ENCODE results near the gene TSPAN5.
A peak's percentile ranks its signal among the peaks of the same experiment; 100 is the strongest.
"Not testable (repeated sequence)": the region's sequence is repeated elsewhere in the genome, so short reads cannot be mapped to it uniquely, and the experiment has no call there.

Gene TSPAN5

GRCh38 chr4:98482847-98483806 is 175.3 kb downstream of the TSPAN5 start:
- no peak for DNase-seq

- DNase-seq = no peak
Measured at GRCh38 chr4:98482503-98482846, 175.9 kb downstream of the TSPAN5 start.

GRCh38 chr4:98481167-98481566 is 177.2 kb downstream of the TSPAN5 start:
- no peak for DNase-seq

GRCh38 chr4:98480535-98480934 is 177.9 kb downstream of the TSPAN5 start:
- DNase-seq = no peak

GRCh38 chr4:98479590-98479989 is 178.8 kb downstream of the TSPAN5 start:
- DNase-seq = not testable (repeated sequence)

GRCh38 chr4:98476891-98477290 is 181.5 kb downstream of the TSPAN5 start:
- no peak for DNase-seq

GRCh38 chr4:98474408-98474844 is 184.0 kb downstream of the TSPAN5 start:
- no peak for DNase-seq

- DNase-seq = no peak
Measured at GRCh38 chr4:98473046-98473445, 185.4 kb downstream of the TSPAN5 start.

- DNase-seq = no peak
Measured at GRCh38 chr4:98470831-98471230, 187.6 kb downstream of the TSPAN5 start.

- no peak for DNase-seq
Measured at GRCh38 chr4:98470366-98470765, 188.0 kb downstream of the TSPAN5 start.

- DNase-seq = no peak
Measured at GRCh38 chr4:98469771-98470170, 188.6 kb downstream of the TSPAN5 start.

GRCh38 chr4:98468709-98469108 is 189.7 kb downstream of the TSPAN5 start:
- no peak for DNase-seq

- DNase-seq = peak; percentile 77
Measured at GRCh38 chr4:98467627-98468072, 190.8 kb downstream of the TSPAN5 start.

- DNase-seq = no peak
Measured at GRCh38 chr4:98466868-98467599, 191.4 kb downstream of the TSPAN5 start.

- DNase-seq = no peak
Measured at GRCh38 chr4:98462487-98462886, 195.9 kb downstream of the TSPAN5 start.

GRCh38 chr4:98461121-98461865 is 197.1 kb downstream of the TSPAN5 start:
- not testable (repeated sequence) for DNase-seq

GRCh38 chr4:98457422-98457821 is 201.0 kb downstream of the TSPAN5 start:
- not testable (repeated sequence) for DNase-seq

GRCh38 chr4:98452091-98452490 is 206.3 kb downstream of the TSPAN5 start:
- DNase-seq = no peak

GRCh38 chr4:98448908-98449307 is 209.5 kb downstream of the TSPAN5 start:
- peak; percentile 32 for DNase-seq

GRCh38 chr4:98447648-98448047 is 210.8 kb downstream of the TSPAN5 start:
- no peak for DNase-seq

- no peak for DNase-seq
Measured at GRCh38 chr4:98446499-98447375, 211.7 kb downstream of the TSPAN5 start.

GRCh38 chr4:98444371-98444770 is 214.0 kb downstream of the TSPAN5 start:
- DNase-seq = no peak
